HG03280 (cell line): ENCODE measurements around the gene TSPAN9.

ENCODE experiments used
- ATAC-seq: cut with Tn5 transposase; IDR thresholded peaks from one replicate; pipeline ENCODE4 v1.9.1; 2021; ENCODE audit warnings: mild to moderate bottlenecking, moderate library complexity; ENCODE audit not compliant: unreplicated experiment

The TSPAN9 gene

DNA sequence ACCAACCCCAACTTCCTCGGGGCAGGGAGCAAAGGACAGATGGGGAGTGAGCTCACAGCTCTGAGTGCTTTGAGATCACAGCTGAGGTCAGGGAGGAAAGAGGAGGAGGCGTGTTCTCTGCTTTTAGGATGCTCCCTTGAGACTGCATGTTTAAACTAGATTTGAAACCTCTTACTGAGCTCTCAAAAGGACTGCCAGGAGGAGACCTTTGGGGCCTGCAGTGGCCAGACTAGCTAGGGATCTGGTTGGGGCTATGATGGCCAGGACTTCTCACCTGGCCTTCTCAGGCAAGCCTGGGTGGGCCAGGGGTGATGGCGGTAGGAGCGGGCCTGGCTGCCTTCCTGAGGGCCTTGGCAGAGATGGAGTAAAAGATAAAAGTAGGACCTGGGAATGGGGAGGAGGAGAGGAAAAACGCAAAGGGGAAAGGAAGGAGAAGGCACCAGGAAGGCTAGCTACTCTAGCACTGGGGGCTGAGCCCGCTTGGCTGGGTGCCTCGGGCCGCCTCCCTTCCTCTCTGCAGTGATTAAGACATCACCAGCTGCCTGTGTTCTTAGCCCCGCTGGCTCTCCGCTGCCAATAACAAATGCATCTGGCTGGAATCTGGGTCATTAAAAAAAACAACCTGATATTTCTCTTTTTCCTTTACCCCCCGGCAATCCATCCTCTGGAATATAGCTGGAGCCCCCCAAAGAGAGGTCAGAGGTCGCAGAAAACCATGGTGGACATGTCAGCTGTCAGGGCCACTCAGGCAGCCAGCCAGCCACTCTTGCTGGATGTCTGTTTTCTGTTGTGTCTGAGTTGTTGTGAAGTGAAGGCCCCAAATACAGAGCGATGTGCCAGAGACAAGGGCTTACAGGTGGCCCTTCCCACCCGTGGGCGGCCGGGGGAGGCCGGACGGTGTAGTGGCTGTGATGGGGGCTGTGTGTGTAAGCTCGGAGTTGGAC, 141.3 kb downstream of the TSPAN9 start:
- no peak for ATAC-seq

DNA sequence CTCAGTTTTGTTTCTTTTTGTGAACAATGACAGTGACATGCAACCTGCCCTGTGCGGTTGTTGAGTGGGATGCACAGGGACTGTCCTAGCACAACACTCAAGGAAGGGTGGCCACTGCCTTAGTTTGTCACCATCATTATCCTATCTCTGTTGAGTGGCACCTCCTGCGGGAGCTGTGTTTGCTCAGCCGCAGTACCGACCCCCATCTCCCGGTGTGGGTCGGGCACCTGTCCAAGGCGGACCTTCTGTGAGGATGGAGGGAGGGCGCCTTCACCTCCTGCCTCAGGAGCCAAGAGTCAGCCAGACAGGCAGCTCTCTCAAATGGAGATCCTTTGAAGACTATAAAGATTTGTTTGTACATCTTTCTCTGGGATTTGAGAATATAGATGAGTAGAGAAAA, 142.1 kb downstream of the TSPAN9 start:
- no peak for ATAC-seq

GRCh38 chr12:3220382-3221321, 143.5 kb downstream of the TSPAN9 start:
- no peak for ATAC-seq

GRCh38 chr12:3222306-3222705, 145.1 kb downstream of the TSPAN9 start:
- no peak for ATAC-seq

- ATAC-seq = no peak
Measured at GRCh38 chr12:3222979-3223378, 145.8 kb downstream of the TSPAN9 start.

GRCh38 chr12:3223601-3224529, 146.7 kb downstream of the TSPAN9 start:
- ATAC-seq = no peak

DNA sequence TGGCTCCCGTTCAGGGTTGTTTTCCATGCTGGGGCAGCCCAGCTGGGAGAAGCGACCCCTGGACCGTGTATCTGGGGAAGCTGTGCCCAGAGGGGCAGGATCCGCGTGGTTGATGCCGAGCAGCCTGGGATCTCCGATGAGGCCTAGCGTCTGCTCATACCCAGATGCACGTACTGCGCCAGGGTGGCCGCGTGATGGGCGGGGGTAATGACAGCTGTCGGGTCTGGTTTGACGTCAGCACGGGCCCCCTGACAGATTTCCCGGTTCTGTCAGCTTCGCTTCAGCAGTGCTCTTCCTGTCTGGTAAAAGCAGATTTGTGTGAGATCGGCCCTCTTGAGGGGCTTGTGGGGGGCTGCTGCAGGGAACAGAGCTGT, 147.3 kb downstream of the TSPAN9 start:
- no peak for ATAC-seq

GRCh38 chr12:3225154-3225795, 148.1 kb downstream of the TSPAN9 start:
- no peak for ATAC-seq

DNA sequence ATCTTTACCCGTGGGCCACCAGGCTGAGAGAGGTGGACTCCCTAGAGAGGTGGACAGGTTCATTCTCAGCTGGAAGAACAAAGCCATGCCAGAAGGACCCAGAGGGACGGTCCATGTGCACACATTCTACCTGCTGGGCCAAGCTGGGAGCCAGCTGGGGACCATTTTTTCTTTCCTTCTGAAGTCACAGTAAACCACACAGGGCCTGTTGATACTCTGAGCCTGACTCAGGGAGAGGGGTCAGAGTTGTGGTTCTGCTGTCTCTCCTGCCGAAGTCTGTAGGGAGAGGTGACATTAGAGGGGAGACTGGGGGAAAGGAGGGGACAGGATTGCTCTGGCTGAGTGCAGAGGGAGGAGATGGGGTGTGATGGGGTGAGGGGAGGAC, 148.6 kb downstream of the TSPAN9 start:
- no peak for ATAC-seq

DNA sequence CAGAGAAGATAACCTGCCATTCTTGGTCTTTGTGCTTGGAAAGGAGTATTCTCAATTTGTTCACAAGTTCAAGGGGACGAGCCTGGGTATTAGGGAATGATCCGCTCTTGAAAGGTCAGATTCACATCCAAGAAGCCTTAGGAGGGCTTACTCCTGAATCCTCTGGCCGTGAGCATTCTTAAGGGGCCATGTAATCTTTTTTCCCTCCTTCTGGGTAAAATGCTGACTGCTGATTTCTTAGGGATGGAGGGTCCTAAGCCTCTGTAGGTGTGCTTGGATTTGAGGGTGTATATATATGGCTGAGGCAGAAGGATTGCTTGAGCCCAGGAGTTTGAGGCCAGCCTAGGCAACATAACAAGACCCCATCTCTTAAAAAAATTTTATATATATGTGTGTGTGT, 149.1 kb downstream of the TSPAN9 start:
- no peak for ATAC-seq

- no peak for ATAC-seq
Measured at GRCh38 chr12:3227076-3227975, 150.1 kb downstream of the TSPAN9 start.

- ATAC-seq = no peak
Measured at GRCh38 chr12:3228552-3228951, 151.4 kb downstream of the TSPAN9 start.

DNA sequence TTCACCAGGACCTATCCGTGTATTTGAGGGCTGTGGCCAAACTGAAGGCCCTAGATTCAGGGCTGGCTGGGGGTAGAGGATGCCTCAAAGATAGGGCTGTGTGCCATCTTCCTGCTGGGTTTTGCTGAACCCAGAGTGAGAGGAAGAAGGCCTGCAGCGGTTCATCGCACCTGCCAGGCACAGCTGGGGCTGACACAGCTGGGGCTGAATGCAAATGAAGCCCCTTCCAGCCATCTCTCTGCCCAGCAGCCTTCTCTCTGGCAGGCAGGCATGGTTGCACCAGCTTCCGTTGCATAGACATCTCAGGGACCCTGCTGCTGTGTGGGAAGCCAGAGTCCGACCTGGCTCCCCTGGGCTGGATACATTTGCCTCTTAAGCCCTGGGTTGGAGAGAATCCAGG, 152.4 kb downstream of the TSPAN9 start:
- no peak for ATAC-seq

DNA sequence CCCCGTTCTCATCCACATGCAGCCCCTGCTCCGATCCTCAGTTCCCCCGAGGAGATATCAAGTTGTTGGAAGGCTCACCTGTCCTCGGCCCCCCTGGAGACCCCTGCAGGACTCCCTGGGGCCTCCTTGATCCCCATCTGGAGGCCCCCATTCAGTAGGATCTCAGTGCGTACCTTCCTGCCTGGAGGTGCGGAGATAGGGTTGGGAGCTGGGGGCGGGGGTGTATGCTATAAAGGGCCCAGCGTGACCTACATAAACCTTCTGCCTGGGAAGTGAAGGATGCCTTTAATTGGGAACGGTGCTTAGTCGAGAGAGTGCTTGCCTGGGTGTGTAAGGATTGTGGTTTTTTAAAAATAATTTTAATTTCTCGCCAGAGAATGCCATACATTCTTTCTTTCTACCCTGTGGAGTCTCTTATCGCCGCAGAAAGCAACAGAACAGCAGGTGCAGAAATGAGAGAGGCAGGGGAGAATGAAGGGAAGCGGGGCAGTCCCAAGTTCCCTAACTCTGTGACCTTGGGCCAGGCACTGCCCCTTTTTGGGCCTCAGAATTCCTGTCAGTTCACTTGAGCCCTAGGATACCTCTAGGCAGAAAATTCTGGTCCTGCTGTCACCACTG, 153.7 kb downstream of the TSPAN9 start:
- ATAC-seq = no peak

GRCh38 chr12:3231399-3231876, 154.3 kb downstream of the TSPAN9 start:
- no peak for ATAC-seq

DNA sequence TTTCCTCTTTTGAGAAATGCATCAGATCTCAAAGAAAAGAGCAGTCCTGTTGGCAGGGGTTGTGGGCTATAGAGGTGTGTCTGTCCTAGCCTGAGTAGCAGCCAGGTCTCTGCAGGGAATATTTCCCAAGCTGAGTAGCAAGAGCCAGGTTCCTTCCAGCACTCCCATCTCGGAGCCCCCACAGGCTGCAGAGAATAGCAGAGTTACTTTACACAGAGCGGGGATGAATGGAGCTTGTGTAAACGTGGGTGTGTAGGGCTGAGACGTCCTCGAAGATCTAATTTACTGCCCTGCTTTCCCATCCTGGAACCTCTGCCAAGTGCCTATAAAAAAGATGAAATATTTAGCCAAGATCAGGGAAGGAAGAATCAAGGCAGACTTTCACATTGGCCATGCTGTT, 156.6 kb downstream of the TSPAN9 start:
- ATAC-seq = no peak

- ATAC-seq = no peak
Measured at GRCh38 chr12:3236345-3237187, 159.4 kb downstream of the TSPAN9 start.

GRCh38 chr12:3238196-3238595, 161.0 kb downstream of the TSPAN9 start:
- no peak for ATAC-seq
